GM19240 (cell line): ENCODE data around the gene ATOX1.
A peak's percentile ranks its signal among the peaks of the same experiment; 100 is the strongest.
"Not testable (repeated sequence)": the region's sequence is repeated elsewhere in the genome, so short reads cannot be mapped to it uniquely, and the experiment has no call there.

Source experiments
- DNase-seq: peaks from one replicate; pipeline ENCODE4 v3.0.0; 2011; ENCODE audit warnings: low spot score; ENCODE audit not compliant: insufficient read length

The ATOX1 gene

GRCh38 chr5:151734064-151734408 is 24.4 kb downstream of the ATOX1 start:
- DNase-seq: no peak

GRCh38 chr5:151733358-151734063 is 24.9 kb downstream of the ATOX1 start:
- no peak for DNase-seq

GRCh38 chr5:151730381-151730780 is 28.1 kb downstream of the ATOX1 start:
- DNase-seq: no peak

GRCh38 chr5:151729597-151729996 is 28.8 kb downstream of the ATOX1 start:
- not testable (repeated sequence) for DNase-seq

GRCh38 chr5:151724360-151724759 is 34.1 kb downstream of the ATOX1 start:
- no peak for DNase-seq

GRCh38 chr5:151722546-151722945 is 35.9 kb downstream of the ATOX1 start:
- no peak for DNase-seq

- DNase-seq: no peak
Observed at GRCh38 chr5:151721812-151722391, 36.5 kb downstream of the ATOX1 start.

GRCh38 chr5:151721087-151721646 is 37.3 kb downstream of the ATOX1 start:
- peak; percentile 56 for DNase-seq

- no peak for DNase-seq
Observed at GRCh38 chr5:151720215-151720614, 38.2 kb downstream of the ATOX1 start.

GRCh38 chr5:151719228-151720000 is 39.0 kb downstream of the ATOX1 start:
- no peak for DNase-seq

- DNase-seq: no peak
Observed at GRCh38 chr5:151718646-151719045, 39.8 kb downstream of the ATOX1 start.

- DNase-seq: no peak
Observed at GRCh38 chr5:151718153-151718552, 40.3 kb downstream of the ATOX1 start.

- DNase-seq: no peak
Observed at GRCh38 chr5:151717416-151717815, 41.0 kb downstream of the ATOX1 start.

GRCh38 chr5:151709109-151709735 is 49.2 kb downstream of the ATOX1 start:
- no peak for DNase-seq

- no peak for DNase-seq
Observed at GRCh38 chr5:151708126-151708525, 50.3 kb downstream of the ATOX1 start.

- DNase-seq: no peak
Observed at GRCh38 chr5:151707567-151707966, 50.9 kb downstream of the ATOX1 start.

GRCh38 chr5:151706906-151707305 is 51.5 kb downstream of the ATOX1 start:
- no peak for DNase-seq

GRCh38 chr5:151703780-151704179 is 54.7 kb downstream of the ATOX1 start:
- no peak for DNase-seq

- no peak for DNase-seq
Observed at GRCh38 chr5:151703227-151703626, 55.2 kb downstream of the ATOX1 start.

GRCh38 chr5:151700820-151701219 is 57.6 kb downstream of the ATOX1 start:
- no peak for DNase-seq

- DNase-seq: no peak
Observed at GRCh38 chr5:151700296-151700695, 58.1 kb downstream of the ATOX1 start.
